Measurements from ENCODE around the gene MAD1L1. TPM values are rescaled to one million over a fixed set of nuclear protein-coding genes. Genes with fewer than 3 reads are reported as not detected.

Gene MAD1L1
- total and polyA plus RNA-seq, 10 donors, result 47.3 to 118 (median 68.2) TPM

DNA sequence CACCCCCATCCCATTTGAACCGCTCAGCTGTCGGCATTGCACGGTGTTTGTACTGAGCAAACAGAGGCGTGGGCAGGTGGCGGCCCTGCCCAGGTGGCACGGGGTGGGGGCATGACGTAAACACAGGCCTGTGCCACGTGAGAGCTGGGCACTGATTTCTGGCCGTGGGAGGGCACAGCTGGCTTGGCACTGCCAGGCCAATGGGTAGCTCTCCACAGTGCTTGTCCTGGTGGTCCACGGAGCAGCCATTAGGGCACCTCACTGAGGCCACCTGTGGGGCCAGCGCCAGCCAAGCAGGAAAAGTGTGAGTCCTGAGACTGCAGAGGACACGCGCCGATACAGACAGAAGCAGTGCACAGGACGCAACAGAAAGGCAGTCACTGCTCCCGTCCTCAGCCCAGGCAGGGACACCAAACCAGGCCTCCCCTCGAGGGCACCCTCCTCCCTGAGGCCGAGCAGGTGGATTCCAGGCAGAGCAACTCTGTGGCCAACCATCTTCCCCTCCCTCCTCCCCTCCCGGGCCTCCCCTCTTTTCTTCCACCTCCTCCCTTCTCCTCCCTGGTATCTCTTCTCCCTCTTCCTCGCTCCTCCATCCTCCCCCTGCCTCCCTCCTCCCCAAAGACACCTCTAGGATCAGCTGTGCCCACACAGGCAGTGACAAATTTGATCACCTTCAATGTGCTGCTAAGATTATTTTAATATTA, 303.9 kb downstream of the MAD1L1 start:
- 83 to 93% (median 87%) methylated on average over 9 to 20 of the region's 20 CpGs for WGBS, 5 donors
- TF ChIP-seq POLR2A (IDR thresholded peaks at IDR 0.05), result no peak
- peak in 1 of 3 donors; percentile 28 for TF ChIP-seq POLR2AphosphoS5 (IDR thresholded peaks at IDR 0.05)
- DNase-seq, result peak; percentile 64
- no peak overlapping the region for H3K4me3 ChIP-seq
- peaks cover 5 to 85% (median 42%) of the 10 kb centered on the region in 6 donors for H3K4me1 ChIP-seq
- H3K27ac ChIP-seq, result peak overlapping the region in 1 of 8 donors; percentile 21
- H3K27me3 ChIP-seq (replicated peaks in 1 of 7), result no peaks in the 10 kb centered on the region
- intact Hi-C loops (cut with DNase I; ENCODE audit: low total_unique reads), result no loop called here
- H3K9me3 ChIP-seq, result no peaks in the 10 kb centered on the region
- H3K36me3 ChIP-seq, result peaks cover 0 to 44% (median 9%) of the 10 kb centered on the region in 6 donors

DNA sequence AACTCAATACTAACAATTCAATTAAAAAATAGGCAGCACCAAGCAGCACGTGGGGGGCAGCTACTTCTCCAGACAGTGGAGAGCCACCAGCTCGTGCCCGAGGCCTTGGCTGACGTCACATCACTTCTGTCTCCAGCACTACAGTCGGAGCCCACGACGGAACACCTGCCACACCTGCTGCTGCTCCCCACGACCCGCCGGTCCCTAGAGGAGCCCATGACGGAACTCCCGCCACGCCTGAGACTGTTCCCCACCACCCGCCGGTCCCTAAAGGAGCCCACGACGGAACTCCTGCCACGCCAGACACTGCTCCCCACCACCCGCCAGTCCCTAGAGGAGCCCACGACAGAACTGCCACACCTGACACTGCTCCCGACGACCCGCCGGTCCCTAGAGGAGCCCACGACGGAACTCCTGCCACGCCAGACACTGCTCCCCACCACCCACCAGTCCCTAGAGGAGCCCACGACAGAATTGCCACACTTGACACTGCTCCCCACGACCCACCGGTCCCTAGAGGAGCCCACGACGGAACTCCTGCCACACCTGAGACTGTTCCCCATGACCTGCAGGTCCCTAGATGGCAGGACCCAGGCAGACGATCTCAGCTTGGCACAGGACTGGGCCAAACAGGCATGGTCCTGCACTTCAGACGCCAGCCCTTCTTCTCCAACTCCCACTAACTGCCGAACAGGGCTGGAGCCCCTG, 304.7 kb downstream of the MAD1L1 start:
- intact Hi-C loops (cut with DNase I; ENCODE audit: low total_unique reads), result no loop called here
- peaks cover 0 to 42% (median 7%) of the 10 kb centered on the region in 6 donors for H3K36me3 ChIP-seq
- peak; percentile 67 for DNase-seq
- no peaks in the 10 kb centered on the region for H3K9me3 ChIP-seq
- peak overlapping the region in 1 of 8 donors; percentile 21 for H3K27ac ChIP-seq
- peaks cover 5 to 86% (median 40%) of the 10 kb centered on the region in 6 donors for H3K4me1 ChIP-seq
- TF ChIP-seq POLR2A (IDR thresholded peaks at IDR 0.05) (no peak), POLR2AphosphoS5 (IDR thresholded peaks at IDR 0.05) (no peak)
- TF ChIP-seq, protein P1, sequence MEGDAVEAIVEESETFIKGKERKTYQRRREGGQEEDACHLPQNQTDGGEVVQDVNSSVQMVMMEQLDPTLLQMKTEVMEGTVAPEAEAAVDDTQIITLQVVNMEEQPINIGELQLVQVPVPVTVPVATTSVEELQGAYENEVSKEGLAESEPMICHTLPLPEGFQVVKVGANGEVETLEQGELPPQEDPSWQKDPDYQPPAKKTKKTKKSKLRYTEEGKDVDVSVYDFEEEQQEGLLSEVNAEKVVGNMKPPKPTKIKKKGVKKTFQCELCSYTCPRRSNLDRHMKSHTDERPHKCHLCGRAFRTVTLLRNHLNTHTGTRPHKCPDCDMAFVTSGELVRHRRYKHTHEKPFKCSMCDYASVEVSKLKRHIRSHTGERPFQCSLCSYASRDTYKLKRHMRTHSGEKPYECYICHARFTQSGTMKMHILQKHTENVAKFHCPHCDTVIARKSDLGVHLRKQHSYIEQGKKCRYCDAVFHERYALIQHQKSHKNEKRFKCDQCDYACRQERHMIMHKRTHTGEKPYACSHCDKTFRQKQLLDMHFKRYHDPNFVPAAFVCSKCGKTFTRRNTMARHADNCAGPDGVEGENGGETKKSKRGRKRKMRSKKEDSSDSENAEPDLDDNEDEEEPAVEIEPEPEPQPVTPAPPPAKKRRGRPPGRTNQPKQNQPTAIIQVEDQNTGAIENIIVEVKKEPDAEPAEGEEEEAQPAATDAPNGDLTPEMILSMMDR (IDR thresholded peaks at IDR 0.05 in 8 of 11, conservative IDR thresholded peaks at IDR 0.05 in 3 of 11), result no peak
- H3K4me3 ChIP-seq, result no peak overlapping the region
- no peaks in the 10 kb centered on the region for H3K27me3 ChIP-seq (replicated peaks in 1 of 7)
- WGBS, 5 donors, result 70 to 91% (median 82%) methylated on average over 34 to 35 of the region's 35 CpGs

DNA sequence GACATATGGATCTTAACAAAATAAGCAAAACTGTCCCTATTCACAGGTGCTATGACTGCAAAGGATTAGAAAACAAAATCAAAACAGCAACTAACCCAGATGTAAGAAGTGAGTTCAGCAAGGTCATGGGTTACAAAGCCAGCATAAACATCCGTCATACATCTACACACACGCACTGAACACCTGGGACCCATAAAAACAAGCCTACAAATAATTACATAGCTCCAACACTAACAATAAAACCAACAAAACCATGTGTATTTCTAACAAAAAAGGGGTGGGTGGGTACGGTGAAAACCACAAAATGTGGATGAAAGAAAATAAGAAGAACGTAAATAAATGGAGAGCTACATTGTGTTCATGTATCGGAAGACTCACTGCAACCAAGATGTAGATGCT, 305.8 kb downstream of the MAD1L1 start:
- Histone ChIP-seq H3K9me3 (no peaks in the 10 kb centered on the region), H3K4me1 (peaks cover 5 to 85% (median 40%) of the 10 kb centered on the region in 6 donors), H3K4me3 (no peak overlapping the region), H3K27me3 (replicated peaks in 1 of 7) (no peaks in the 10 kb centered on the region), H3K27ac (peak overlapping the region in 2 of 8 donors; percentile 12 to 47), H3K36me3 (peaks cover 0 to 42% (median 5%) of the 10 kb centered on the region in 6 donors)
- TF ChIP-seq POLR2A (IDR thresholded peaks at IDR 0.05) (no peak), POLR2AphosphoS5 (IDR thresholded peaks at IDR 0.05) (no peak)
- TF ChIP-seq, protein P1 (IDR thresholded peaks at IDR 0.05 in 8 of 11, conservative IDR thresholded peaks at IDR 0.05 in 3 of 11), result no peak
- intact Hi-C loops (cut with DNase I; ENCODE audit: low total_unique reads), result no loop called here
- 66 to 92% (median 87%) methylated on average over 5 of the region's 5 CpGs for whole genome bisulfite sequencing, 5 donors
- no peak for DNase-seq

GRCh38 chr7:1925973-1926907, 306.5 kb downstream of the MAD1L1 start:
- intact Hi-C loops (cut with DNase I; ENCODE audit: low total_unique reads), result no loop called here
- H3K4me3 ChIP-seq, result no peak overlapping the region
- H3K4me1 ChIP-seq, result peaks cover 5 to 86% (median 42%) of the 10 kb centered on the region in 6 donors
- WGBS, 5 donors, result 33 to 50% (median 43%) methylated on average over 14 of the region's 14 CpGs
- peaks cover 0 to 35% (median 2%) of the 10 kb centered on the region in 6 donors for H3K36me3 ChIP-seq
- no peaks in the 10 kb centered on the region for H3K9me3 ChIP-seq
- no peaks in the 10 kb centered on the region for H3K27me3 ChIP-seq (replicated peaks in 1 of 7)
- TF ChIP-seq POLR2A (IDR thresholded peaks at IDR 0.05), result no peak
- TF ChIP-seq, protein P1 (IDR thresholded peaks at IDR 0.05 in 8 of 11, conservative IDR thresholded peaks at IDR 0.05 in 3 of 11), result no peak
- no peak for TF ChIP-seq POLR2AphosphoS5 (IDR thresholded peaks at IDR 0.05)
- no peak for DNase-seq
- peak overlapping the region in 2 of 8 donors; percentile 12 to 47 for H3K27ac ChIP-seq
